ENCODE measurements around the gene TM2D3.
"Not testable (repeated sequence)": the region's sequence is repeated elsewhere in the genome, so short reads cannot be mapped to it uniquely, and the experiment has no call there.

TM2D3 gene

DNA sequence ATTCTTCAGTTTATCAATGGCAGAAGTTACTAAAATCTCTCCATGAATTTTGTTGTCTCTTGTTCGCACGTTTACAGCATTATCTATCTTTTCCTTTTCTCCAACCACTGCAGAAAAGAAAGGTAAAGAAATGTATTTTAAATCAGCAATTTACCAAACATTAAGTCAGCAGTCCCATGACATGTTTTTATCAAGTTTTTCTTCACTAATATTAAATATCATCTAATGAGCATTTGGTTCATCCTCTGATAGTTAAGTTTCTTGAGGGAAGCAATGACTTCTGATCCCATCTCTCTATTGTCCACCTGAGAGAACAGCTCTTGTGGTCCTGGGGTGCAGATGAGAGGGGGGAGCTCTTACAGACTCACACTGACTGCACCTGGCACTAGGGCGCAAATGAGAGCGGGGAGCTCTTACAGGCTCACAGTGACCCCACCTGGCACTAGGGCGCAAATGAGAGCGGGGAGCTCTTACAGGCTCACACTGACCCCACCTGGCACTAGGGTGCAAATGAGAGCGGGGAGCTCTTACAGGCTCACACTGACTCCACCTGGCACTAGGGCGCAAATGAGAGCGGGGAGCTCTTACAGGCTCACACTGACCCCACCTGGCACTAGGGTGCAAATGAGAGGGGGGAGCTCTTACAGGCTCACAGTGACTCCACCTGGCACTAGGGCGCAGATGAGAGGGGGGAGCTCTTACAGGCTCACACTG is 2.6 kb upstream of the TM2D3 start:
- not testable (repeated sequence) for DNase-seq

DNA sequence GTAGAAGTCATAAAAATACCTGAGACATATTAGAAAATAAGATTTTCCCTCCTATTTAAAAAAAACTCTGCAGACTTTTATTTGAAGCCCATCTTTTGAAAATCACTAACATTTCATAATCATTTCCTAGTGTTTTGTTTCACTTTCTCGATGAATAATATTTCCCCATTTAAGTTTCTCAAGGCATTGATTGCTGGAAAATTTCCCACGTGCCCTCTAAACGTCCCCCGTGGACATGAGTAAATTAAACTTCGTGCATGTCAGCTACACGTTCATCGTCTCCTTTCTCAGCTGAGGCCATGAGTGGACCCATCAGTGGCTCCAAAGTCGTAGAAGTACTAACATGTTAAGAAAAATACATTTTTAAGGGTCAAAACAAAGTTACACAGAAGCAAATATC is 2.0 kb upstream of the TM2D3 start:
- no peak for DNase-seq

GRCh38 chr15:101652786-101653430 is 727 bp upstream of the TM2D3 start:
- no peak for DNase-seq

GRCh38 chr15:101651554-101652097 is 555 bp downstream of the TM2D3 start:
- DNase-seq = no peak

- no peak for DNase-seq
Measured at GRCh38 chr15:101650145-101650544, 2.0 kb downstream of the TM2D3 start.

- no peak for DNase-seq
Measured at GRCh38 chr15:101648356-101648755, 3.8 kb downstream of the TM2D3 start.

DNA sequence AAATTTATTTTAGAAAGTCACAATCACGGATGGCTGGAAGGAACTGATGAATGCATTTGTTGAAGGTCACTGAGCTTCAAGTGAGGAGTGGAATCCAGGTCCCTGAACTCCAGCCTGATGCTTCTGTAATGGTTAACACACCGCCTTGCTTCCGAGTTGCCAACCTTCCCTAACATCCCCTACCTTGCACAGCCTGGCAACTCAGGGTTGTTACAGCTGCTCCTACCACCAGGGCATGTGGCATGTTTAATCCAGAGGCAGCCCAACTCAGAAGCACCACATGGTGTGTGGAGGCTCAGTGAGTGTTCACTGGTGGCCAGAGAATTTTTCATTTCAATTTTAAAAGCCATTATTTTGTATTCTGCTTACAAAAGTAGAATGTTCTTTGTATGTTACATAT is 4.9 kb downstream of the TM2D3 start:
- no peak for DNase-seq

- DNase-seq = no peak
Measured at GRCh38 chr15:101646672-101647071, 5.5 kb downstream of the TM2D3 start.

- no peak for DNase-seq
Measured at GRCh38 chr15:101642361-101642760, 9.8 kb downstream of the TM2D3 start.

DNA sequence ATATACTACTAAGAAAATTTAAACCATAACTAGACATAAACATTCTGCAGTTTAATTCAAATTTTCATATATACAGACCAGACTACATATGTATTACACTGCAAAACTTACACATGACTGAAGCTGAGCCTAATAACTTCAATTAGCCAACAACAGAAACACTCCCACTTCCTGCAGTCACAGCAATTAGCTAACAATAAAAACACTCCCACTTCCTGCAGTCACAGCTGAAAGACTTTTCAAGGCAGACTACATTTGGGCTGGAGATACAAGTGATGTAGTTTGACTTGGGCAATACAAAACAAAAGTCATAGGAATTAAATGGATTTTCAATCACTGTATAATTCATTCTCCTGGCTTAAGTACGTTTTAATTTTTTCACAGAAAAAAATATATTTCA is 10.3 kb downstream of the TM2D3 start:
- DNase-seq = no peak

DNA sequence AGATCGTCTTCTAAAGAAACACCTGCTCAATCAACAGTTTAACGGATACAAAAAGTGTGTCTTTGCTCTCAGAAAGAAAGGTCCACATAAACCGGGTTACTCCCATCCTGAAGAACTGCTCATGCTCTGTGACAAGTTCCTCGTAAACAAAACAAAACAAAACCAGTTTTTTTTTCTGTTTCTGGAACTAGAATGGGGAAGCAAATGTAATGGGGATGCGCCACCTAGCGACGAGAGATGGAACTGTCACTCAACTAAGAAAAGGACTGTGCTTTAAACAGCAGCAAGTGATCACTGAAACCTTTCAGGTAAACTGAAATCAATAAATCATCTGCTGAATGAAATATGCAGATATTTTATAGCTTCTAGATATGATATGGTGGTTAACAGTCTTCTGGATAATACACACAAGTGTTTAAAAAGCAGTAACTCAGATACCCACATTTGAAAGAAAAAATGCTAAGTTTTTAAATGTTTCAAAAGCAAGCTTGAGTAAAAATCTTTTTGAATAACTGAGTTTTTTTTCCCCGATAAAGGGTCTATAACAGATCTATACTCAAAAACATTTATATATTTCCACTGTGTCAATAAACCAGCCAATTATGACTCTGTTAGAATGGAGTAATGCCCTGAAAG is 10.9 kb downstream of the TM2D3 start:
- no peak for DNase-seq

GRCh38 chr15:101639667-101640066 is 12.5 kb downstream of the TM2D3 start:
- no peak for DNase-seq

DNA sequence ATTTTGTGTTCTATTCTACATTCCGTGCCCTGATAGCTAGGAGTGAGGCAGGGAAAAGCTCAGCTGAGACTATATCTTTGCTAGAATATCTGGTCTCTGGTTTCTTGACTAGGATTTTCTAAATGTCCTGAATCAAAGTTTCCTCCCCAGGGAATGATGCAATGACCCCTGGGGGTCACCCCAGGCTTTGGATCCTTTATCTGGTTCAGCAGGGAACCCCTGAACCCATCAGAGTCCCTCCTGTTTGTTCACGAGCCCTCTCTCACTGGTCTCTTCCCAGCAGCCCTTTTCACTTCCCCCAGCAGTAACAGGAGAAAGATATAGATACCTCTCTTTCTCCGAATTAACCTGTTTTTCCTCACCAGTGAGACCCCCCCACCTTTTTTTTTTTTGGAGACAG is 14.3 kb downstream of the TM2D3 start:
- DNase-seq = no peak

- DNase-seq = no peak
Measured at GRCh38 chr15:101637516-101637915, 14.7 kb downstream of the TM2D3 start.

DNA sequence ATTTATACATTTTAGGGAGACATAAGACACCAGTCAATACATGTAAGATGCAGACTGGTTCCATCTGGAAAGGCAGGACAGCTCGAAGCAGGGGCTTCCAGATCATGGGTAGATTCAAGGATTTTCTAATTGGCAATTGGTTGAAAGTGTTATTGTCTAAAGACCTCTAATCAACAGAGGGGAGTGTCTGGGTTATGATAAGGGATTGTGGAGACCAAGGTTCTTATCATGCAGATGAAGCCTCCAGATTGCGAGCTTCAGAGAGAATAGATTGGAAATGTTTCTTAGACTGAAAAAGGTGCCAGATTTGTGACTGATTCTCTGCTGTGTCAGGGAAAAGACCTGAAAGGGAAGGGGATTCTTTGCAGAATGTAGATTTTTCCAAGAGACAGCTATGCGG is 15.1 kb downstream of the TM2D3 start:
- no peak for DNase-seq

GRCh38 chr15:101635944-101636727 is 16.0 kb downstream of the TM2D3 start:
- DNase-seq = no peak

- DNase-seq = no peak
Measured at GRCh38 chr15:101633356-101633755, 18.8 kb downstream of the TM2D3 start.

- not testable (repeated sequence) for DNase-seq
Measured at GRCh38 chr15:101626729-101627128, 25.5 kb downstream of the TM2D3 start.

DNA sequence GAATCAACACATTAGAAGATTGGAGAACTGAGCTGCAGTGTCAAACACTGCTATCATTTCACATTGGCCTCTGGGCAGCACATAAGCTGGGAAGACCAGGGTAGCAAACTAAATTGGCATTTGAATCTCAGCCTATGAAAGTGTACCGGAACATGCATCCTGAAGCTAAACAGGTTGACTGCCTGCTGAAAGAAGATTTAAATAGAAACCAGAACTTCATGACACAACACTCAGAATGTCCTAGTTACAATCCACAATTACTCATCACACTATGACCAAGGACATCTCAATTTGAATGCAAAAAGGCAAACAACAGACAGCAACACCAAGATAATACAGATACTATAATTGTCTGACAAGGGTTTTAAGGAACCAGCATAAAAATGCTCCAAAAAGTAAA is 26.2 kb downstream of the TM2D3 start:
- DNase-seq = no peak

GRCh38 chr15:101625184-101625583 is 27.0 kb downstream of the TM2D3 start:
- DNase-seq = no peak

DNA sequence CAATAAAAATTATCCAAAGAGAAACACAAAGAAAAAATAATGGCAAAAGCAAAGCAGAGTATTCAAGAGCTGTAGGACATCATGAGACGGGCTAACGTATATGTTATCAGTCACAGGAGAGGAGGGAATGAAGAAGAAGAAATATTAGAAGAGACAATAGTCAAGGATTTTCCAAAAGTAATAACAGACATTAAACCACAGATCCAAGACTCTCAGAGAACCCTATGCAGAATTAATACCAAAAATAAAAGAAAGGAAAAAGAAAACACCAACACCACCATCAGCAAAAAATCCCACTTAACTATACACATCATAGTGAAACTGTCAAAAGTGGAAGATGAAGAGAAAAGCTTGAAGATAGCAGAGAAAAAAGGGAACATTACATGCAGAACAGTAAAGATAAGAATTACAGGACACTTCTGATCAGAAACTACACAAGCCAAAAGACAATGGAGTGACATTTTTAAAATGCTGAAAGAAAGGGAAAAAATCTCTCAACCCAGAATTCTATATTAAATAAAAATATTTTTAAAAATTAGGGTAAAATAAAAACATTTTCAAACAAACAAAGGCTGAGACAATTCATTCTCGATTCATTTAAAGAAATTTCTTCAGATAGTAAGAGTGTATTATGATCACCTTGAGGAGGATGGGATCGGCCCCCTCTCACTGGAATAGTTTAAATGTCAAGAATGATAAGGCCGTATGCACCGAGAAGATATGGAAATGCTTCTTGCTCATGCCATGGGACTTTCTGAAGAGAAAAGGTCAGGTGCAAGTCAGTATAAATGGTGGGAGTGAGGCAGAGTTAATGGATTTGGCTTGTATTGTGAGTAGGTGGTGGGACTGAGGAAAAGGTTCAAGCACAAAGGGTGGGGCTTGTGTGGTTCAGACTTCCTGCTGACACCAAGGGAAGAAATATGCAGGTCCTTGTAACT is 28.5 kb downstream of the TM2D3 start:
- no peak for DNase-seq

DNA sequence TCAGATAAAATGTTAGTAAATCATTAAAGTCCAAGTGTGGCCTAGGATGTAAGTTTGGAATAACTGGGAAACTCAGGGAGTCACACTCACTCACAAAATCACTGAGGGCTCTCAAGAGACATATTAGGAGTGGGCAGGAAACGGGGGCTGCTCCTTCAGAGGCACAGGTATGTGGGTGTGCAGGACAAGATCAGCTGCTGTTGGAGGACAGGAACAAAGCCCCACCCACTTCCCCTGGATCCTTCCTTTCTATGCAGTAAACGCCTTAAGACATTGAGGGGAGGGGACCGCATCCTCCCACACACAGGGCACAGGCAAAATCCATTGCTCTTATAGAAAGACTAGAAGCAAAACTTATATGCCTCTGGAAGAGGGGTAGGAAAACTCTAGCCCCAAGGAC is 30.2 kb downstream of the TM2D3 start:
- no peak for DNase-seq

Measured in NCI-H2107 (cell line).